SK-N-SH treated with all-trans-retinoic acid at 6 μM for 48 hours (cell line): ENCODE measurements around the gene LONP2.
"Not testable (repeated sequence)": the region's sequence is repeated elsewhere in the genome, so short reads cannot be mapped to it uniquely, and the experiment has no call there.

Experiments
- ATAC-seq: fragments of 200-7000 bp; cut with Tn5 transposase; 3 replicates; pipeline ENCODE4 v1.9.1; 2020; ENCODE audit warnings: mild to moderate bottlenecking, moderate library complexity
- ARNTL ChIP-seq: fragments of 450-650 bp; formaldehyde crosslinking; IDR thresholded peaks from 2 replicates; pipeline ENCODE4 v1.5.0; 2020; ENCODE audit warnings: low read depth, mild to moderate bottlenecking, moderate library complexity, borderline replicate concordance
- BACH2 ChIP-seq: fragments of 250-450 bp; sonication (Bioruptor Pico); IDR thresholded peaks from 2 replicates; pipeline ENCODE4 v1.9.0; 2021; ENCODE audit warnings: mild to moderate bottlenecking, borderline replicate concordance
- CSDC2 ChIP-seq: fragments of 250-450 bp; sonication (Bioruptor Pico); IDR thresholded peaks from 2 replicates; pipeline ENCODE4 v1.5.0; 2020; ENCODE audit warnings: mild to moderate bottlenecking, moderate library complexity
- CSRNP3 ChIP-seq: fragments of 250-450 bp; sonication (Bioruptor Pico); IDR thresholded peaks from 2 replicates; pipeline ENCODE4 v1.5.1; 2021; ENCODE audit warnings: mild to moderate bottlenecking, moderate library complexity
- ESRRG ChIP-seq: fragments of 250-450 bp; sonication (Bioruptor Pico); IDR thresholded peaks from 2 replicates; pipeline ENCODE4 v1.6.1; 2021; ENCODE audit warnings: mild to moderate bottlenecking
- GLIS3 ChIP-seq: fragments of 250-450 bp; sonication (Bioruptor Pico); IDR thresholded peaks from 2 replicates; pipeline ENCODE4 v1.5.0; 2020; ENCODE audit warnings: mild to moderate bottlenecking, moderate library complexity
- OSR1 ChIP-seq: fragments of 250-450 bp; sonication (Bioruptor Pico); IDR thresholded peaks from 2 replicates; pipeline ENCODE4 v1.8.0; 2022; ENCODE audit warnings: moderate library complexity, mild to moderate bottlenecking, inconsistent platforms
- PATZ1 ChIP-seq: fragments of 250-450 bp; sonication (Bioruptor Pico); IDR thresholded peaks from 2 replicates; pipeline ENCODE4 v1.8.0; 2020; ENCODE audit warnings: mild to moderate bottlenecking, moderate library complexity, borderline replicate concordance
- POU6F1 ChIP-seq: fragments of 250-450 bp; sonication (Bioruptor Pico); IDR thresholded peaks from 2 replicates; pipeline ENCODE4 v1.8.0; 2021; ENCODE audit warnings: low read depth, mild to moderate bottlenecking, moderate library complexity, borderline replicate concordance
- PPARA ChIP-seq: fragments of 250-450 bp; sonication (Bioruptor Pico); IDR thresholded peaks from 2 replicates; pipeline ENCODE4 v1.5.0; 2020; ENCODE audit warnings: mild to moderate bottlenecking, borderline replicate concordance
- RARB ChIP-seq: fragments of 250-450 bp; sonication (Bioruptor Pico); IDR thresholded peaks from 2 replicates; pipeline ENCODE4 v1.8.0; 2021; ENCODE audit warnings: mild to moderate bottlenecking, moderate library complexity
- SNAI2 ChIP-seq: fragments of 250-450 bp; sonication (Bioruptor Pico); IDR thresholded peaks from 2 replicates; pipeline ENCODE4 v1.5.0; 2020; ENCODE audit warnings: mild to moderate bottlenecking, moderate library complexity
- TCF4 ChIP-seq: fragments of 250-450 bp; sonication (Bioruptor Pico); IDR thresholded peaks from 2 replicates; pipeline ENCODE4 v1.8.0; 2021; ENCODE audit warnings: mild to moderate bottlenecking, moderate library complexity, borderline replicate concordance
- TOX ChIP-seq: fragments of 250-450 bp; sonication (Bioruptor Pico); IDR thresholded peaks from 2 replicates; pipeline ENCODE4 v1.8.0; 2021; ENCODE audit warnings: mild to moderate bottlenecking, moderate library complexity, borderline replicate concordance
- ZC3H10 ChIP-seq: fragments of 250-450 bp; sonication (Bioruptor Pico); IDR thresholded peaks from 2 replicates; pipeline ENCODE4 v1.5.1; 2021; ENCODE audit warnings: mild to moderate bottlenecking, moderate library complexity
- ZFP3 ChIP-seq: fragments of 250-450 bp; sonication (Bioruptor Pico); IDR thresholded peaks from 2 replicates; pipeline ENCODE4 v1.5.0; 2020; ENCODE audit warnings: mild to moderate bottlenecking, moderate library complexity
- ZFP30 ChIP-seq: fragments of 450-650 bp; formaldehyde crosslinking; IDR thresholded peaks from 2 replicates; pipeline ENCODE4 v1.5.0; 2022; ENCODE audit warnings: mild to moderate bottlenecking, moderate library complexity
- ZNF565 ChIP-seq: fragments of 450-650 bp; formaldehyde crosslinking; conservative IDR thresholded peaks from 2 replicates; pipeline ENCODE4 v1.5.0; 2020; ENCODE audit warnings: low read depth, mild to moderate bottlenecking, moderate library complexity
- ZNF70 ChIP-seq: fragments of 450-650 bp; formaldehyde crosslinking; IDR thresholded peaks from 2 replicates; pipeline ENCODE4 v1.5.0; 2020; ENCODE audit warnings: mild to moderate bottlenecking, moderate library complexity
- ZNF8 ChIP-seq: fragments of 450-650 bp; formaldehyde crosslinking; IDR thresholded peaks from 2 replicates; pipeline ENCODE4 v1.5.0; 2020; ENCODE audit warnings: mild to moderate bottlenecking, moderate library complexity
- TF ChIP-seq, protein P1 (sequence below): fragments of 250-450 bp; sonication (Bioruptor Pico); IDR thresholded peaks from 2 replicates; pipeline ENCODE4 v1.5.1; 2020; ENCODE audit warnings: low read depth, mild to moderate bottlenecking, moderate library complexity

Gene LONP2

GRCh38 chr16:48235058-48235555 lies 9.0 kb upstream of the LONP2 start:
- TF ChIP-seq ZNF70 (no peak), ZFP30 (CRISPR knock-in tag) (no peak)
- ATAC-seq = no peak

- no peak for ATAC-seq
- TF ChIP-seq ZNF70 (no peak), SNAI2 (CRISPR knock-in tag) (no peak), ZNF565 (CRISPR knock-in tag) (no peak), ZC3H10 (CRISPR knock-in tag) (no peak), ESRRG (CRISPR knock-in tag) (no peak), GLIS3 (CRISPR knock-in tag) (no peak), TCF4 (CRISPR knock-in tag) (no peak), CSRNP3 (CRISPR knock-in tag) (no peak), CSDC2 (no peak), PPARA (CRISPR knock-in tag) (no peak)
Observed at GRCh38 chr16:48235556-48236136, 8.5 kb upstream of the LONP2 start.

- no peak for TF ChIP-seq TOX (CRISPR knock-in tag)
- TF ChIP-seq ZNF8 (CRISPR knock-in tag) = no peak
- TF ChIP-seq ESRRG (CRISPR knock-in tag) = no peak
- no peak for TF ChIP-seq ZNF70
- no peak for TF ChIP-seq ZC3H10 (CRISPR knock-in tag)
- TF ChIP-seq RARB = no peak
- TF ChIP-seq OSR1 (CRISPR knock-in tag) = no peak
- TF ChIP-seq SNAI2 (CRISPR knock-in tag) = no peak
- TF ChIP-seq TCF4 (CRISPR knock-in tag) = no peak
- no peak for TF ChIP-seq ZFP30 (CRISPR knock-in tag)
- no peak for TF ChIP-seq GLIS3 (CRISPR knock-in tag)
- TF ChIP-seq PATZ1 (CRISPR knock-in tag) = no peak
- no peak for TF ChIP-seq BACH2 (CRISPR knock-in tag)
- TF ChIP-seq ZFP3 (CRISPR knock-in tag) = no peak
- no peak for TF ChIP-seq PPARA (CRISPR knock-in tag)
- TF ChIP-seq, protein P1, sequence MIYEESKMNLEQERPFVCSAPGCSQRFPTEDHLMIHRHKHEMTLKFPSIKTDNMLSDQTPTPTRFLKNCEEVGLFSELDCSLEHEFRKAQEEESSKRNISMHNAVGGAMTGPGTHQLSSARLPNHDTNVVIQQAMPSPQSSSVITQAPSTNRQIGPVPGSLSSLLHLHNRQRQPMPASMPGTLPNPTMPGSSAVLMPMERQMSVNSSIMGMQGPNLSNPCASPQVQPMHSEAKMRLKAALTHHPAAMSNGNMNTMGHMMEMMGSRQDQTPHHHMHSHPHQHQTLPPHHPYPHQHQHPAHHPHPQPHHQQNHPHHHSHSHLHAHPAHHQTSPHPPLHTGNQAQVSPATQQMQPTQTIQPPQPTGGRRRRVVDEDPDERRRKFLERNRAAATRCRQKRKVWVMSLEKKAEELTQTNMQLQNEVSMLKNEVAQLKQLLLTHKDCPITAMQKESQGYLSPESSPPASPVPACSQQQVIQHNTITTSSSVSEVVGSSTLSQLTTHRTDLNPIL (CRISPR knock-in tag) = no peak
- no peak for TF ChIP-seq ARNTL (CRISPR knock-in tag)
- no peak for TF ChIP-seq CSDC2
- no peak for TF ChIP-seq POU6F1
Observed at GRCh38 chr16:48236286-48236685, 7.8 kb upstream of the LONP2 start.

GRCh38 chr16:48240147-48240546 lies 4.0 kb upstream of the LONP2 start:
- ATAC-seq = not testable (repeated sequence)

More at GRCh38 chr16:48236286-48236685, 7.8 kb upstream of the LONP2 start:
- no peak for ATAC-seq

DNA sequence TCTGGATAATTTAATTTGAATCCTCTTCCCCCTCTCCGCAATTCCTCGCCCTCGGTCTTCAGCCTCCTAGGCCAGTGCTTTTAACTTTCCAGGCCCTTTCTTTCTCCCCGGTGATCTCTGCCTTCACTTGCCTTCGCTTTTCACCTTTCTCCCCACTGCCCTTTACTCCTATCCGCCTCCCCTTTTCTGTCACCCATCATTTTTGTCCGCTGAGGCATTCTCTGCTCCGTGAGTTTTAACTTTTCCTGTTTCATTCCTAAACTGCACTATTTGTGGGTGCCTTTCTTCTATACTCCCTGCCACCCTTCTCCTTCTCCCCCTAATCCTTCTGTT lies 729 bp downstream of the LONP2 start:
- peak; percentile 25 for ATAC-seq
- no peak for TF ChIP-seq OSR1 (CRISPR knock-in tag)
- TF ChIP-seq TOX (CRISPR knock-in tag) = no peak
- no peak for TF ChIP-seq PATZ1 (CRISPR knock-in tag)
- TF ChIP-seq BACH2 (CRISPR knock-in tag) = no peak
- no peak for TF ChIP-seq ESRRG (CRISPR knock-in tag)
- TF ChIP-seq ZNF70 = no peak
- TF ChIP-seq GLIS3 (CRISPR knock-in tag) = no peak
- TF ChIP-seq, protein P1 (CRISPR knock-in tag) = no peak
- no peak for TF ChIP-seq ZFP30 (CRISPR knock-in tag)
- no peak for TF ChIP-seq ZNF565 (CRISPR knock-in tag)
- no peak for TF ChIP-seq TCF4 (CRISPR knock-in tag)
- no peak for TF ChIP-seq CSDC2
- TF ChIP-seq ZC3H10 (CRISPR knock-in tag) = no peak
- TF ChIP-seq ZNF8 (CRISPR knock-in tag) = no peak
- TF ChIP-seq POU6F1 = no peak
- TF ChIP-seq SNAI2 (CRISPR knock-in tag) = no peak
